Midbrain (tissue), 1 donor: ENCODE results near the gene DLK2.
"Not testable (repeated sequence)": the region's sequence is repeated elsewhere in the genome, so short reads cannot be mapped to it uniquely, and the experiment has no call there.

Source experiments
- DNase-seq: peaks from one replicate; lab custom pipeline; 2025; lab: John Stamatoyannopoulos, UW

DLK2 gene

GRCh38 chr6:43426928-43427405, 28.4 kb downstream of the DLK2 start:
- no peak for DNase-seq

GRCh38 chr6:43425083-43425482, 30.3 kb downstream of the DLK2 start:
- DNase-seq: not testable (repeated sequence)

- DNase-seq: no peak
Observed at GRCh38 chr6:43421831-43422230, 33.5 kb downstream of the DLK2 start.

GRCh38 chr6:43420012-43420709, 35.2 kb downstream of the DLK2 start:
- DNase-seq: no peak

- no peak for DNase-seq
Observed at GRCh38 chr6:43416935-43417334, 38.4 kb downstream of the DLK2 start.

- not testable (repeated sequence) for DNase-seq
Observed at GRCh38 chr6:43415275-43415674, 40.1 kb downstream of the DLK2 start.

- DNase-seq: no peak
Observed at GRCh38 chr6:43413002-43413401, 42.3 kb downstream of the DLK2 start.

- no peak for DNase-seq
Observed at GRCh38 chr6:43412541-43412940, 42.8 kb downstream of the DLK2 start.

GRCh38 chr6:43410776-43411175, 44.6 kb downstream of the DLK2 start:
- DNase-seq: not testable (repeated sequence)

- DNase-seq: no peak
Observed at GRCh38 chr6:43408259-43408658, 47.1 kb downstream of the DLK2 start.

GRCh38 chr6:43407296-43407695, 48.1 kb downstream of the DLK2 start:
- no peak for DNase-seq

- DNase-seq: no peak
Observed at GRCh38 chr6:43405354-43405753, 50.0 kb downstream of the DLK2 start.

- no peak for DNase-seq
Observed at GRCh38 chr6:43402820-43403219, 52.5 kb downstream of the DLK2 start.

- DNase-seq: no peak
Observed at GRCh38 chr6:43401730-43402129, 53.6 kb downstream of the DLK2 start.
